ENCODE results near the gene CDC5L.

Gene CDC5L

GRCh38 chr6:44373787-44374186 lies 13.7 kb upstream of the CDC5L start:
- no peak for DNase-seq (ENCODE audit: low spot score)

GRCh38 chr6:44375071-44375470 lies 12.4 kb upstream of the CDC5L start:
- no peak for DNase-seq (ENCODE audit: low spot score)

DNA sequence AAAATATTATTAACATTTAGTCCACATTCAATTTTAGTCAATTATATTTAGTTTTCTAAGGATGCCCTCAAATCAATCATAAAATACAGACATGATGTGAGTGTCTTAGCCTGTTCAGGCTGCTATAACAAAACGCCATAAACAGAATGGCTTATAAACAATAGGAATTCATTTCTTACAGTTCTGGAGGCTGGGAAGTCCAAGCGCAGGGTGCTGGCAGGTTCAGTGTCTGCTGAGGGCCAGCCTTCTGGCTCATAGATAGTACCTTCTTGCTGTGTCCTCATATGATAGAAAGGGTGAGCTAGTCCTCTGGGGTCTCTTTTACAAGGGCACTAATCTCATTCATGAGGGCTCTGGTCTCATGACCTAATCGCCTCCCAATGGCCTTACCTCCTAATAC lies 10.0 kb upstream of the CDC5L start:
- DNase-seq (ENCODE audit: low spot score), result no peak

DNA sequence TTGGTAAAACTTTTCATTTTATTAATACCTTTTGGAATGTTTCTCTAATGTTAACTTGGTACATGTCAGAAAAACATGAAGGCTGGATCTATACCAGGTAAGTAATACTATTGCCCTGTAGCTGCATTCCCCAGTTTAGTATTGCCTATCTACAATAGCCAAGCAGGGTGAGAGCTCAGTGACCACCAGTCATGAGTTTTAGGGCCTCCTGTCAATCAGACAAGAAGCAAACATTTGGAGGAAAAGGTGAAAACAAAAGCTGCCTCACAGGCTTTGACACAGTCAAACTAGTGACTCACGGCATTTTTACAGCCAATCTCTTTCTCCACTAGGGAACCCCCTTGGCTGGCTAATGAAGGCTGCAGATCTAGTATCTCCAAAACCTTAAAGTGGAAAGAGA lies 9.5 kb upstream of the CDC5L start:
- no peak for DNase-seq (ENCODE audit: low spot score)

DNA sequence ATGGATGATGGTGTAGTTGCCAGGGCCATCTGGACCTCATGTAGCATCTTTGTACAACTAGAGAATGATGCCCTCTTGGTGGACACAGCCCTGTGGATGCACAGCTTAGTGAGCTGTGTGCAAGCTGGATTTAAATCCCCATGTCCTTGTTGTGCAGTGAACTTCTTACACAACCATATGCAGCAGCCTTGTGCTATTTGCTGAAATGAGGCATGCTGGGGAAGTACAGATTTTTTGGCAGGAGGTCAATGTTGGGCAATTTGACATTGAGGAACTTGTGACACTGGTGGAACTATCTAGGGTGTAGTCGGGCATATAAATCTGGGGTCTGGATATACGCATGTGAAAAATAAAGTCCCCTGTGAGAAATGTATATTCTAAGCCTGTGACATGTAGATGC lies 5.8 kb upstream of the CDC5L start:
- DNase-seq (ENCODE audit: low spot score), result no peak

GRCh38 chr6:44386364-44386928 lies 1.1 kb upstream of the CDC5L start:
- DNase-seq (ENCODE audit: low spot score), result no peak

- DNase-seq (ENCODE audit: low spot score), result no peak
These were observed 569 bp upstream of the CDC5L start for GRCh38 chr6:44386929-44387345.

DNA sequence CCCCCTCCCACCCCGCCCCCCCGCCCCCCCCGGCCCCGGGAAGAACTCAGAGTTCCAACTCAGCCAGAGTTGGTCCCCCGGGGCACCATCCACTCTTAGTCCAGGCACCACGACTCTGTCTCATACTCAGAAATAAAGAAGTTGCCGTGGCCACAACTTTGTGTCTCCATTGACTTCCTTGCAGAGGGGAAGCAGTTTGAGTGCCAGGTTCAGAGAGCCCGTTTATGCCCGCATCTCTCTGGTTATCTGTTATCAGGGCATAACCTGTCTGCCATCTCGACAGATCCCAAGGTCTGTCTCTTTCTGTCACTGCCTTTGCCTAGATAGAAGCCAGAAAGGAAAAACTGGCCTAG lies 605 bp downstream of the CDC5L start:
- DNase-seq (ENCODE audit: low spot score), result peak; percentile 57

DNA sequence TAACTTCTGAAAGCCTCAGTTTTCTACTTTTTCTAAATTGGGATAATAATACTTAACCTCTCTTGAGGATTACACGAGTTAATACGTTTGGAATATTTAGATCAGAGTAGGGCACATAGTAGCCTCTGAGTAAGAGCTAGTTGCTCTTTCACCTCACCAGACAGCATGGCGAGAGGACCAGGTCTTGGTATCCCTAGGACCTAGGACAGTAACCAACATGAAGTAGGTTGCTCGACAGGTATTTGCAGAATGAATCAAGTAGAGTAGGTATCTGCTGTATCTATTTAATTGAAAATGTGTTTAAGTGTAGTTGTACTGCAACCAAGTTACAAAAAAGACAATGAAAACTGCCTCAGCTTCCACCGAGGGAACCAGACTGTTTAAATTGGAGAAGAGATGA lies 1.4 kb downstream of the CDC5L start:
- DNase-seq (ENCODE audit: low spot score), result no peak

DNA sequence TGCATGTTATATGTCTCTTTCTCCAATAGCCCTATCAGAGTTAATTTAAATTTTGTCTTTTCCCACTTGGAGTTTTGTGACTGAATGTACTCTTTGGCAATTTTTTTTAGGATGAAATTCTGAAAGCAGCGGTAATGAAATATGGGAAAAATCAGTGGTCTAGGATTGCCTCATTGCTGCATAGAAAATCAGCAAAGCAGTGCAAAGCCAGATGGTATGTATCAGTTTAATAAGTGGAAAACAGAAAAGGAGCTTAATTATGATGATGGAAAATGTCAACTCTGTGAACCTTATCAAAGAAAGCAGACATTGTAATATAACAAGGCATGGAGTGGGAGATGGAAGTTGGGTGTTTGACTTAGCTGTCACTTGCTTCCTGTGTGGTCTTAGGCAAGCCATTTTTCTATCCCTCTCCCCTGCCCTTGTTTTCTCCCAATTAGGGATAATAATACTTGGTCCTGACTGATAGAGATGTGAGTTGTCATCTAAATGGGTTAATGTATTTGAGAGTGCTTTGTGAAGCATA lies 2.7 kb downstream of the CDC5L start:
- no peak for DNase-seq (ENCODE audit: low spot score)

DNA sequence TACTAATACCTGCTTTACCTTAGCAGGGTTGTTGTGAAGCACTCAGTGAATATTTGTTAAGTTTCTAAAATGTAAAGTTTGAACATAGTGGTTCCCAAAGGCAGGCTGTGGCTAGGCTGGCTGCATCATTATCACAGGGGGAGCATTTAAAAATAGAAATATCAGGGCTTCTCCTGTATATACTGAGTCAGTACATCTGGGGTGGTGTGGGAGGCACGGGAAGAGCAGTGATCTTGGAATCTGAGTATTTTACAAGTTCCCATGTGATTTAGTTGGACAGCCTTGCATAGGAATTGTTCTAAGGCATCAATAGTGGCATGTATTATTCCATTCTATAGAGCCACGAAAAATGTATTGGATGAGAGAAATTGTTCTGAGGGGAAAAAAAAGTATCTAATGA lies 8.0 kb downstream of the CDC5L start:
- no peak for DNase-seq (ENCODE audit: low spot score)

DNA sequence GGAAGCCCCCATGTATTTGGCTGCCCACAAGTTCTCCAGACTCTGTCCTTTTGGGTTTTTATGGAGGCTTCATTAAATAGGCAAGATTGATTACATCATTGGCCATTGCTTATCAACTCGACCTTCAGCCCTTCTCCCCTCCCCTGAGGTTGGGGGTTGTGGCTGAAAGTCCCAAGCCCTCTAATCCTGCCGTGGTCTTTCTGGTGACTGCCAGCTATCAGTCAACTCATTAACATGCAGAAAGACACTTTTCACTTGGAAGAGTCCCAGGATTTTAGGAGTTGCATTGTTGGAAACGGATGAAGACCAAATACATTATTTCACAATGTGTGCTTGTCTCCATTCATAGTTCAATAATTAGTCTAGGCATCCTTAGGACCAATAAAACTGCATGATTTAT lies 9.5 kb downstream of the CDC5L start:
- DNase-seq (ENCODE audit: low spot score), result no peak

- no peak for DNase-seq (ENCODE audit: low spot score)
These were observed 10.1 kb downstream of the CDC5L start for GRCh38 chr6:44397424-44398164.

DNA sequence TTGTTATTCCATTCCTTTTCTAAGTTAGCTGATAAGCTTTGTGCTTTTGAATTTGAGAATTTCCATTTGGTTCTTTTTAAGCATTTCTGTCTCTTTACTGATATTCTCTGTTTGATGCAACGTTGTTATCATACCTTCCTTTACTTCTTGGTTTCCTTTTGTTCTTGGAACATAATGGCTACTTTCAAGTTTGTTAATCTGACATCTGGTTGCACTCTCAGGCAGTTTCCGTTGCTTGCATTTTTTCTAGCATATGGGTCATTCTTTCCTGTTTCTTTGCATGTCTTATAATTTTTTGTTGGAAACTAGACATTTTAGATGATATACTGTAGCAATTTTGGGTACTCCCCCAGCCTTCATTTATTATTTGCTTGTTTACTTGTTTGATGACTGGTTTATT lies 12.5 kb downstream of the CDC5L start:
- DNase-seq (ENCODE audit: low spot score), result no peak

GRCh38 chr6:44400572-44400971 lies 13.1 kb downstream of the CDC5L start:
- DNase-seq (ENCODE audit: low spot score), result no peak

DNA sequence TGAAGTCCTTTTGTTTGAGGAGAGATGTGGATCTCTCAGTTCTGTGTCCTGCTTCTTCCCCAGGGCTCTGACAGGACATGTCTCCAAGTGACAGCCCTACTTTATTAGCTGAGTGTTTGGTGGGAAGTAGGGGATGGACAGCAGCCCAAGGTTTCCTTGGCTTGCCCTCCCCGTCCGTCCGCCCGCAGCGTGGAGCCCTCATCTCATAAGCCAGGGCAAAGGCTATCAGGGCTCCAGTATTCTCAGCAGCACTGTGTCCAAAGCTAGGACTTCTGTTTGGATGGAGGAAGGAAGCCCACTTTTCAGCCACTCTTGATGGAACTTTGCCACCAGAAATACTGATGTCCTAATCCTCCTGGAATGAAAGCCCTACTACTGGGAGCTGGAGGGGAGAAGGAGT lies 13.6 kb downstream of the CDC5L start:
- DNase-seq (ENCODE audit: low spot score), result no peak

DNA sequence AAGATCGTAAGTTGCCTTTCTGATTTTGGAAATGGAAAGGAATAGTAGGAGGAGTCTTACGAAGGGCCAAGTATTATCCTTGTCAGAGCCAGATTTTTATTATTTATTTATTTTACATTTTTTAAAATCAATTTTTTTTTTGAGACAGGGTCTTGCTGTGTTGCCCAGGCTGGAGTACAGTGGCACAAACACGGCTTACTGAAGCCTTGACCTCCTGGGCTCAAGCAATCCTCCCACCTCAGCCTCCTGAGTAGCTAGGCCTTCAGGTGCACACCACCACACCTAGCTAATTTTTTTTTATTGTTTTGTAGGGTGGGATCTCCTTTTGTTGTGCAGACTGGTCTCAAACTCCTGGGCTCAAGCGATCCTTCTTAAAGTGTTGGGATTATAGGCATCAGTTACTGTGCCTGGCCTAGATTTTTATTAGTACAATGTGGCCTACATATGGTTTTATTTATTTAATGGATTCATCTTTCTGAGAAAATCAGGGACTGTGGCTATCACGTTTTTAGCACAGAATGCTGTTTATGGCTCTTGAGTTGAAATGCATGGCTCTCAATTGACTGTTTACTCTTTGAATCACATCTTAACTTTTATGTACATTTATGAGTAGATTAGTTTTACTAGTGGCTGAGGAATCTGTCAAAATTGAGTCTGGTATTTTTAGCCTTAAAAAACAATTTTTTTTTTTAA lies 16.7 kb downstream of the CDC5L start:
- DNase-seq (ENCODE audit: low spot score), result no peak

- no peak for DNase-seq (ENCODE audit: low spot score)
These were observed 17.2 kb downstream of the CDC5L start for GRCh38 chr6:44404715-44405099.

DNA sequence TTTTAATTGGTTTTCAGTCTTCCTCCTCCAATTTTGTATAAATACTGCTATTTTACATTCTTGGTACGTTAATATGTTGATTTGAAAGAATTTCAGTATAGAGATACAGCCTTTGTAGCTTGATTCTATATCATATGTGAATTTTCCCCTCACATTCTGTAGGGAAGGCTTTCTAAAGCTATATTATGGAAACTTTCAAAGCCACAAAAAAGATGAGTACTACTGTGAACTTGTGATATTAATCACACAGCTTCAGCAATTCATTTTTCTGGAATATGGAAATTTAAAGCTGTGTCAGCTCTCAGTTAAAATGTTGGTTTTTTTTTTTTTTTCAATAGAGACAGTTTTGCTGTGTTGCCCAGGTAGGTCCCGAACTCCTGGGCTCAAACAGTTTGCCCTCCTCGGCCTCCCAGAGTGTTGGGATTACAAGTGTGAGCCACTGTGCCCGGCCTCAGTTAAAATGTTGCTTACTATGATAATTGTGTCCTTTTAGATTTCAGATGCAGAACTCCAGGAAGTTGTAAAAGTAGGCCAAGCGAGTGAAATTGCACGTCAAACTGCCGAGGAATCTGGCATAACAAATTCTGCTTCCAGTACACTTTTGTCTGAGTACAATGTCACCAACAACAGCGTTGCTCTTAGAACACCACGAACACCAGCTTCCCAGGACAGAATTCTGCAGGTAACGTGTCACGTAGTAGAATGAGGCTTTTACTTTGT lies 20.6 kb downstream of the CDC5L start:
- no peak for DNase-seq (ENCODE audit: low spot score)

DNA sequence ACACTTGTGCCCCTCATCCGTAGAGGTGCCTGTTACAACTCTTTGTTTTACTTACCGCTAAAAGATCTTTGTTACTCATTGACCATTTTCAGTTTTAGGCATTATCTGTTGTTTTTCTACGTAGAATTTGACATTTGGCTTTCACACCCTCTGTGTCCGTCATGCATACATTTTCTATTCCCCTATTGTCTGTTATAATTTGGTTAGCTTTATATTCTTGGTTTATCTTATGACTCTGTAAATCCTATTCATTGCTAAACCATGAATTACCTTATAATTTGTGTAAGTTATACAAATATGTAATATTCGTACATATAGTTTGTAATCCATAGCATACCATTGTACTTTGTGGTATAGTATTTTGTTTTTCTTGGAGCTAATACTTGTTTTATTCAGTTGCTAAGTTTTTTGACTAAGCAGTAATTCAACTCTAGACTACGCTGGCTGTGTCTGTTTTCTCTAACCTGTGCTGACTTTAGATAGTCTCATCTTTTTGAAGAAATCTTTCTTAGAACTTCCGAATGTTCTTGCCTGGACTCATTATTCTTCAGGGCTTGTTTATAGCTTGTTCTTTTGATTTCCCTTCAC lies 21.8 kb downstream of the CDC5L start:
- no peak for DNase-seq (ENCODE audit: low spot score)

DNA sequence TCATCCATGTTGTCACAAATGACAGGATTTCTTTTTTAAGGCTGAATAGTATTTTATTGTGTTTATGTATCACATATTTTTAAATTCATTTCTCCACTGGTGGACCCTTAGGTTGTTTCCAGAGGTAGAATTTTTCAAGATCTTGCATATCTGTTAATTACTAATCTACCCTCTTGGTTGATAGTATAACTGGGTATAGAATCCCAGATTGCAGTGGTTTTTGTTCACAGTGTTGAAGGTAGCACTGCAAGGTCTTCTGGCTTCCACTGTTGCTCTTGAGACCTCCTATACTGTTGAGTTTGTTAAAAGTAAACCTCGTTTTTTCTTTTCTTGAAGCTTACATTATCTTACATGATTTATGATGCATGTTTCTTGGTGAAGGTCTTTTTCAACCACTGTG lies 22.9 kb downstream of the CDC5L start:
- DNase-seq (ENCODE audit: low spot score), result no peak

DNA sequence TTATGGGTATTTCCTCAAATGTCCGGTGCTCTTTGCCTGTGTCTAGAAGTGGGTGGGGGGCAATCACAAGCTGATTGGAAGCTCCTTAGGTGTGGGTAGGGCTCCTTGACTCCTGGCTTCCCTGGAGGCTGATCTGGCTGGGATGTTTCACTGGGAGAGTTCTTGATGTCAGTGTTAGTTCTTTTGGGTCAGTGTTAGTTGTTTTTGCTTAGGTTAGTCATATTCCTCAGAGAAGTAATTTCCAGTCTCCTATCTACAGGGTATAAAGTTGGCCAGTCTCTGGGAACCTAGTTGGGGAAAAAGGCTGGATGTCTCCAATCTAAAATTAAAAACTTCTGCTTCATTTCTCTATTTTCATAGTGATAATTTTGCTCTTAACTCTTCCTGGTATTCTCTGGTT lies 23.6 kb downstream of the CDC5L start:
- DNase-seq (ENCODE audit: low spot score), result no peak
